HG03460 (cell line): ENCODE results near the gene HSF2BP.
"Not testable (repeated sequence)": the region's sequence is repeated elsewhere in the genome, so short reads cannot be mapped to it uniquely, and the experiment has no call there.

Experiments
- ATAC-seq: cut with Tn5 transposase; IDR thresholded peaks from one replicate; pipeline ENCODE4 v1.9.1; 2021; ENCODE audit not compliant: unreplicated experiment

HSF2BP gene

DNA sequence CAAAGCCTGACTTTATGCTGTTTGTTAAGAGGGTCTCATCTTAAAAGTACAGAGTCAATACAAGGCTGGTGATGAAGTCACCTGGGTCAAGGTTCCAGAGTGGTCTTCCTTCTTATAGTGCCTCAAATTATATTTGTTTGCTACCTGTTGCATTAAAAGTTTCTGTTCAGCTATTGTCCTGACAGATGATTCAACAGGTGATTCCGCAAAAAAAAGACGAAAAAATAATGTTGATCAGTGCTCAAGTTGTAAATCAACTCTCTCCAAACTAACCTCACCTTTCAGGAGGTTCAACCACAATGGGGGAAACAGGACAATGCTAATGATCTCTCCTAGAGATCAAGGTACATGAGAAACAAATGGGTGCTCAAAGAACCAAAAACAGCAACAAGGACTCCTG, 35.7 kb downstream of the HSF2BP start:
- no peak for ATAC-seq

DNA sequence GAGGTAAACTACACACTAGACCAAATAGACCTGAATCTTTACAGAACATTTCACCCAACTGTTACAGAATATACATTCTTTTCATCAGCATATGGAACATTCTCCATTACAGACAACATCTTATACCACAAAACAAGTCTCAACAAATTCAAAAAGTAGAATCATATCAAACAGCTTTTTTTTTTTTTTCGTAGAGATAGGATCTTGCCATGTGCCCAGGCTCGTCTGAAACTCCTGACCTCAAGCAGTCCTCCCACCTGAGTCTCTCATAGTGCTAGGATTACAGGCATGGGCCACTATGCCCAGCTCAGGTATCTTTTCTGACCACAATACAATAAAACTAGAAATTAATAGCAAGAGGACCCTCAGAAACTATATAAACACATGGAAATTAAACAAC, 36.5 kb downstream of the HSF2BP start:
- ATAC-seq = no peak

DNA sequence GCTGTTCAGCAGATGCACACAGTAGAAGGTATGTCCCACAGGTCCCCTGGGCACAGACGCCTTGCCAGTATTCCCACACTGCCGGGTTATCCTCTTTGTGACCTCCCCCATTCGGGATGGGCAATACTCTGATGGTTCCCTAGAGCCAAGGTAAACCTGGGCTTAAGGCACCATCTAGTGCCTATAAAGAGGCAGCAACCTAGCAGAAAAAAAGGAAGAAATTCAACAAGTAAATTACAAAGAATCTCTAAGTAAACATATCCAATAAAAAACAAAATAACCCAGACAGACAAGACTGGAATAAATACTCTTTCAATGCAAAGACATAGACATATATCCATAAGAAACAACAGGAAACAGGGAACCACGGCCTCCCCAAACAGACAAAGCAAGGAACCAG, 39.4 kb downstream of the HSF2BP start:
- no peak for ATAC-seq

DNA sequence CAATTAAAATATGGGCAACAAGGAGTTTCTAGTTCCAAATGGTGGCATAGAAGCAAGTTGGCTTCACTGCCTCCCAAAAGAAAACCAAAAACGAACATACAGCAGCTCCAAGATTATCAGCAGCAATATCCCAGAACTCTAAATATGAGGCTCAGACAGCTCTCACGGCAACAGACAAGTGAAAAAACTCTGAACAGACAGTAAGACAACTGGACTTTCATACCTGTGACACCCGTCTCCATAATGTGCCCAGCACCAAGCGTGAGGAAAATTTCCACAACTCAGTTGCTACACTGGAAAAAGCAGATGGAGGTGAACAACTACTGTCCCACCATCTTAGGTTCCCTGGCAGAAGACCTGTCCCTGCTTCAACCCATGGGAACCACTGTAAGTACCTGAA, 39.9 kb downstream of the HSF2BP start:
- no peak for ATAC-seq

DNA sequence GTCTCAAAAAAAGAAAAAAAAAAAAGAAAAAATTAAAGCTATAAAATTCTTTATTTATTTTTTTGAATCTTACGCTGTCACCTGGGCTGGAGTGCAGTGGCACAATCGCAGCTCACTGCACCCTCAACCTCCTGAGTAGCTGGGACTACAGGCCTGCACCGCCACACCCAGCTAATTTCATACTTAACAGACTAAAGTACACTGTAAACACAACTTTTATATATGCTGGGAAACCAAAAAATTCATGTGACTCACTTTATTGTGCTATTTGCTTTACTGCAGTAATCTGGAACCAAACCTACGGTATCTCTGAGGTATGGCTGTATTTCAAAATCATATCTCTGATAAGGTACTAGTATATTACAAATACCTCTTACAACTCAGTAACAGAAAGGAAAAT, 40.3 kb downstream of the HSF2BP start:
- no peak for ATAC-seq

DNA sequence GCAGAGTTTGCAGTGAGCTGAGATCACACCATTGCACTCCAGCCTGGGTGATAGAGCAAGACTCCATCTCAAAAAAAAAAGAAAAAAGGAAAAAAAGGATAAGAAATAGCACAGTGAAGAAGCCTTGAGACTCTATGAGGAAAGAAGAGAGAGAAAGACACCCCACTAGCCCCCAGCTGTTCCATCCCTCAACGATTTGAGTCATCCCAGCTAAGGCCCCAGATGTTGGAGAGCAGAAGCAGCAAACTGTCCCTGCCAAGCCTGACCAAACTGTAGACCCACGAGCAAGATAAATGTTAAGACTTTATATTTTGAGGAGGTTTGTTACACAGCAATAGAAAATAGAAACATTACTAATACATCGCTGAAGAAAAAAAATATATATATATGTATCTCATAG, 42.4 kb downstream of the HSF2BP start:
- not testable (repeated sequence) for ATAC-seq

DNA sequence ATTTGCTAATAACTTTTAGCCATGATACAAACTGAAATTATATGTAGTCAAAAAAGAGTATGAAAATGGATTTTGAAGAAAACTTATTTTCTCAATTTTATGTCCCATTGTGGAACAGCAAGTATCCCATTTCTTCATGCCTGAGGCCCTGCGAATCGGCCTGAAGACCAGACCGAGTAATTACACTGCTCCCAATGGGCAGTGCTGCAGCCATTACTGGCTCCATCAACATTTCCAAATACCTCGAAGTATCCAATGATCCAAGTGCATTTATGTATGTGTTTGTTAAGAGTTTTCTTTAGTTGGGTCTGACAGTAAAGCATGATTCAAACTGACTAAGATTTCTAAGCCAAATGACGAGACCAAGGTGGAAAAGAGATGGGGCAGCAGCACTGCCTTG, 44.4 kb downstream of the HSF2BP start:
- no peak for ATAC-seq

DNA sequence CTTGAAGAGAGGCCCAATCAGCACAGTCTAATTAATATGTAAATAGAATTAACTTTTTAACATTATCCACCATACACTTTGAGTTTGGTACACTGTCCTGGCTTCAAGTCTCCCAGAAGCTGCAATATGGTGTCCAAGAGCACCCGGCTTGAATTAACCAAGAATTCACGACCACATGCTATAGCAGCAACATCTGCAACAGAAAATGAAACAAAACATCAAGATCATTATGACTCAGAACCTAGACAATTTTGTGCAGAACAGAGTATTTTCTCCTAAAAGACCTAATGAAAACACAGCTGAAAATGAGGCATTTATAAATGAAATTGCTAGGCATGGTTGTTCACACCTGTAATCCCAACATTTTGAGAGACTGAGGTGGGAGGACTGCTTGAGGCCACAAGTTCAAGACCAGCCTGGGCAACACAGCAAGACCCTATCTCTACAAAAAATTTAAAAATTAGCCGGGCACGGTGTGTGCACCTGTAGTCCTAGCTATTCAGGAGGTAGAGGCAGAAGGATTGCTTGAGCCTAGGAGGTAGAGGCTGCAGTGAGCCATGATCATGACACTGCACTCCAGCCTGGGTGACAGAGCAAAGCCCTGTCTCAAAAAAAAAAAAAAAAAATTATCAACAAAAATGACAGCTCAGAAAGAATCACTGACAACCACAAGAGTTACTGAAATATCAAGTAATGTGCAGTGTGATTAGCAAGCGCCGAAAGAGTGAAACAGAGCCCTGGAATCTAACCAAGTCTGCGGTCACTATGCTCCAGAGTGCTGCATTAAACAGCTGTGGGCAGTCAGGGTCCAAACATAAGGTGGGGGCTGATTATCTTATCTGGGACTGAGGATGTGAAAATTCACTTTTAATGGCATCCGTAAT, 45.3 kb downstream of the HSF2BP start:
- no peak for ATAC-seq

DNA sequence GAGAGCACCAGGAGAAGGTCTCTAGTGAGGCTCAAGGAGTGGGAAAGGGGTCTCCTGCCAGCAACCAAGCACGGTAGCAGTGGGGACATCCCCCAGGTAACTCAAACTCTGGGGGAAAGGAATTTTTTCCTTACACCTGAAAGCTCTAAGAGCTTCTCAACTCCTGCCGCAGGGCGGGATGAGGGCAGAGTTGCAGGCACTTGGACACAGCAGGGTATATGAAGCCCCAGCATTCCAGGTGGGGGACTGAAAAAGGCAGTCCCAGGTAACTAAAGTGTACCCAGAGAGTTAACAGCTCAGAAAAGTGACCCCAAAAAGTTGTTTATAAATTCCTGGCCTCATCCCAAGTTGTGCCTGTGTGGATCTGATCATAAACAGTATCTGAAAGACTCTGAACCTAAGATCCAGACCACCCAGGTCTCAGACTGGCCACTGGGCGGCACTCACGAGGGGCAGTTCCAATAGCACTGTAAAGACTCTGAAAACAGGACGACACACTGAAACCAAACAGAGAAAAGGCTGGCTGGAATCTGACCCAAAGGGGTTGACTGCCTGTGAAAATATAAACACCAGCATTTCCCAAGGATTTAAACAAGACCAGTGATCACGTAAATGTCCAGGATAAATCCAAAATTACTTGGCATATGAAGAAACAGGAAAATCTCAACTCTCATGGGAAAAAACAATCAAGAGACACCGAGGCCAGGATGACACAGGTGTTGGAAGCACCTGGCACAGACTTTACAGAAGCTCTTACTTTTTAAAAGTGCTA, 47.5 kb downstream of the HSF2BP start:
- no peak for ATAC-seq

DNA sequence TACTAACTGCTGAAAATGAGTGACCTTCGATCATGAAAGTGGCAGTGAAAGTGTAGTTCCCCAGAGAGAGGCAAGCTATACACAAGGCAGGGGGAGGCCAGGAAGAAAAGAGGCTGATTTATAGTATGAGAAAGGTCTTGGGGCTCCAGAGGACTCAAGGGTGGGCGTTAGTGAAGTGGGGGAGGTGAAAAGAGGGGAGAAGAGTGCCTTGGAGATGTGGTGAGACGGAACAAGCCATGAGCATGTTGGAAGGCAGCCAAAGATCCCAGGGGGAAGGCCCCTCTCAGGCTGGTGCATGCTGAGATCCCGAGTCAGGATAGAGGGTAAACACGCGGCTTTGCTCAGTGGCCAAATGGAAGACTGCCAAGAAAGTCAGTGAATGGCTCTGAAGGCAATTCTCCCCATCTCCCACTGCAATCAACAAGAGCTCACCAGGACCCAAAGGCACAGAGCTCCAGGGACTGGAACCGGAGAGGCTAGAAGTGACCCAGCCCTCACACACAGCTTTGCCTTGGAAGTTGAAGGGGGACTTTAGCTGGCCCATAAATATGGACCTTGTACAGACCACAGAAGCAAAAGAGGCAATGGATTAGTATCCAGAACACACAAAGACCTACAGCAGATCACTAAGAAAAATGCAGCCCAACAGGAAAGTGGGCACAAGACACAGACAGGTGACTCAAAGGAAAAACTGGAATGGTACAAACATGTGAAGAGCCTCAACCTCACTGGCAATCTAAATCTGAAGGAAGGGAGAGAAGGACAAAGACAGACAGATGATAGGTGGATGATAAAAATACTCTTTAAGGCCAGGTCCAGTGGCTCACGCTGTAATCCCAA, 49.6 kb downstream of the HSF2BP start:
- ATAC-seq = no peak

DNA sequence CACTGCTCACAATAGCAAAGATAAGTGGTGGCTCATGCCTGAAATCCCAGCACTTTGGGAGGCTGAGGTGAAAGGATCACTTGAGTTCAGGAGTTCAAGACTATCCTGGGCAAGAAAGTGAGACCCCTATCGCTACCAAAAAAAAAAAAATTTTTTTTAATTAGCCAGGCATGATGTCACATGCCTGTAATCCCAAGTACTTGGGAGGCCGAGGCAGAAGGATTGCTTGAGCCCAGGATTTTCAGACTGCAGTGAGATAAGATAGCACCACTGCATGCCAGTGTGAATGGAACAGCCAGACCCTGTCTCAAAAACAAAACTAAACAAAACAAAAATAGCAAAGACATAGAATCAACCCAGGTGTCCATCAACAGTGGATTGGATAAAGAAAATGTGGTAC, 50.6 kb downstream of the HSF2BP start:
- no peak for ATAC-seq

DNA sequence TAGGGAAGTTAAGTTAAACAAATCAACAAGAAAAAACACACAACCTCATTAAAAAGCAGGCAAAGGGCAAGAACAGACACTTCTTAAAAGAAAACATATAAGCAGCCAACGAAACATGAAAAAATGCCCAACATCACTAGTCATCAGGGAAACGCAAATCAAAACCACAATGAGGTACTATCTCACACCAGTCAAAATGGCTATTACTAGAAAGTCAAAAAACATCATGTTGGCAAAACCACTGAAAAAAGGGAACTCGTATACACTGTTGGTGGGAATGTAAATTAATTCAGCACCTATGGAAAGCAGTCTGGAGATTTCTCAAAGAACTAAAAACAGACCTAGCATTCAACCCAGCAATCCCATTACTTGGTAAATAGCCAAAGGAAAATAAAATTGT, 51.1 kb downstream of the HSF2BP start:
- no peak for ATAC-seq

DNA sequence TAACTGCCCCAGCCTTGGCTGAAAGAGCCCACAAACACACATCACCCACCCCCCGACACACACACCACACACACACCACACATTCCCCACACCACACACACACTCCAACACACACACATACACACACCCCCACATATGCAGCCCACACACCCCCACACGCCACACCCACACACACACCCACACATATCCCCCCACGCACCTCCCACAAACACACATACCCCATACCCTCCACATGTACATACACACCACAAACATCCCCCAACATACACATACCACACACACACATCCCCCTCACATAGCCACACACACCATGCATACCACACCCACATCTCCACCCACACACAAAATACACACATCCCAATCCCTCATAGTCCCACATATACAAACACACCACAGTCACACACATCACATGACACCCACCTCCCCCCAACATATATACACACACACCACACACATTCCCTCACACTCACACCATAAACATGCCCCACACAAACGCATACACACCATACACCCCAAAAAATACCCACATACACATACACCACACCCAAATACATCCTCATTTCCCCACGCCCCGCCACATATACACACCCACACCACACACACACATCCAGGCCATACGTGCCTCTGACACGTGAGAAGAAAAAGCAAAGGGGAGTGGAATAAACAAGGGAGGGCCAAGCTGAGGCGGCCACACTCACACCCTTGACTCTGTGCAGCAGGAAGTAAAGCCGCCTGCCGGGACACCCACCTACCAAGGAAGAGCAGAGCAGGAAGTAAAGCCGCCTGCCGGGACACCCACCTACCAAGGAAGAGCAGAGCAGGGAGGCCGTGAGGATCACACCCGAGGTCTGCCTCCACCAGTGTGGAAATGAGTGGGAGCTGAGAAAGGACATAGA, 53.7 kb downstream of the HSF2BP start:
- no peak for ATAC-seq

DNA sequence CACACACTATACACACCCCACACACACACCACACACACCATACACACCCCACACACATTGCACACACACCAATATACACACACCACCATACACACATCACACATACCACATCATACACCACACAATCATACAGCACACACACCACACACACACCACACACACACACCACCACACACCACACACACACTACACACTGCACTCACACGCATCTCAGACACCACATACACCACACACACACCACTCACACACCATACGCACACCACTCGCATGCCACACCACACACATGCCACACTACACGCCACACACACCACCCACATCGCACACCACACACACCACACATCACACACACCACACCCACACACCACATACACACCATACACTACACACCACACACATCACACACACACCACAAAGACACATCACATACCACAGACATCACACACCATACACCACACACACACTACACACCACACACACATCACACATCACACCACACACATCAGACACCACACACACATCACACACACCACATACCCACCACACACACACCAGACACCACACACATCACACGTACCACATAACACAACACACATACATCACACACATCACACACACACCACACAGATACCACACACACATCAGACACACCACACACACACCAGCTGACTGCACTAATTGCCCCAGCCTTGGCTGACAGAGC, 54.6 kb downstream of the HSF2BP start:
- no peak for ATAC-seq

DNA sequence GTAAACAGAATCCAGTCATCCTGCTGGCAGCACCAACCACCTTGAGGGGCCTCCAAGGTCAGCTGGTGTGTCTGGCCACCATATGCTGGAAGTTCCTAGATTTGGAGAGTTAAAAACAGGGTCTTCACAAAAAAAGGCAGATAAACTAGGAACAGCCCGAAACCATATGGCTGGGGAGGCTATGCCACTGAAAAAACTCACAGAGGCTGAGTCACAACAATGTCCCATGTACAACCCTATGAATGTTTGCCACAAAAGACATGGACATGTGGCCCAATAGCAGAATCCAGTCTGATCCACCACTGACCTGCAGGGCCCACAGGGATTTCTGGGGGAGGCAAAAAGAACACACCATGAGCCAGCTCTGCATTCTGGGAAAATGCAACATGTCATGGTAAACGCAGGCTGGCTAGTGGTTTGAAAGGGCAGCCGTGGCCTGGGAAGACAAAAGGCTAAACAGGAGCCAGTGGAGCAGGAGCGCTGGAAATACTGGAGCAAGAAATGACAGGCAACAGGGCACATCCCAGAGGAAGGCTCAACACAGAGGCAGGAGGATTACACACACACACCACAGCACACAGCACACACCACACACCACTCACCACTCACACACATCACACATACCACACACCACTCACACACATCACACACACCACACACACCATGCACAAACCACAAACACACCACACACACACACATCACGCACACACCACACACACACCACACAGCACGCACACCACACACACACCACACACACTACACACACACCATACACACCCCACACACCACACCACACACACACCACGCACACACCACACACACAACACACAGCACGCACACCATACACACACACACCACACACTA, 55.4 kb downstream of the HSF2BP start:
- no peak for ATAC-seq

DNA sequence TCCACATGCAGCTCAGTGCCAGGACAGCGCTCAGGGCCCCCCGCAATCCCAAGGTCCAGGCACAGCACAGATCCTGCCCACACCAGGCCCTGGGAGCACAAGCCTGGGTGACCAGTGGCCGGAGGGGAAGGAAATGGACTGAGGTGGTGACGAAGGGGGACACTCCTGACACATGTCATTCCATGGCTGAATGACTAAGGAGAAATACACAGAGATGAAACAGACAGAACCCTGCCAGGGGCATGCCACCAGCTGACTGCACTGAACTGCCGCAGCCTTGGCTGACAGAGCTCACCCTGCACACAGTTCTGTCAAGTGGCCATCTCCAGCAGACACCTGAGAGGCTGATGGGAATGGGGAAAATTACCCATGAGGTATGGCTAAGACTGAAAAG, 56.1 kb downstream of the HSF2BP start:
- no peak for ATAC-seq

DNA sequence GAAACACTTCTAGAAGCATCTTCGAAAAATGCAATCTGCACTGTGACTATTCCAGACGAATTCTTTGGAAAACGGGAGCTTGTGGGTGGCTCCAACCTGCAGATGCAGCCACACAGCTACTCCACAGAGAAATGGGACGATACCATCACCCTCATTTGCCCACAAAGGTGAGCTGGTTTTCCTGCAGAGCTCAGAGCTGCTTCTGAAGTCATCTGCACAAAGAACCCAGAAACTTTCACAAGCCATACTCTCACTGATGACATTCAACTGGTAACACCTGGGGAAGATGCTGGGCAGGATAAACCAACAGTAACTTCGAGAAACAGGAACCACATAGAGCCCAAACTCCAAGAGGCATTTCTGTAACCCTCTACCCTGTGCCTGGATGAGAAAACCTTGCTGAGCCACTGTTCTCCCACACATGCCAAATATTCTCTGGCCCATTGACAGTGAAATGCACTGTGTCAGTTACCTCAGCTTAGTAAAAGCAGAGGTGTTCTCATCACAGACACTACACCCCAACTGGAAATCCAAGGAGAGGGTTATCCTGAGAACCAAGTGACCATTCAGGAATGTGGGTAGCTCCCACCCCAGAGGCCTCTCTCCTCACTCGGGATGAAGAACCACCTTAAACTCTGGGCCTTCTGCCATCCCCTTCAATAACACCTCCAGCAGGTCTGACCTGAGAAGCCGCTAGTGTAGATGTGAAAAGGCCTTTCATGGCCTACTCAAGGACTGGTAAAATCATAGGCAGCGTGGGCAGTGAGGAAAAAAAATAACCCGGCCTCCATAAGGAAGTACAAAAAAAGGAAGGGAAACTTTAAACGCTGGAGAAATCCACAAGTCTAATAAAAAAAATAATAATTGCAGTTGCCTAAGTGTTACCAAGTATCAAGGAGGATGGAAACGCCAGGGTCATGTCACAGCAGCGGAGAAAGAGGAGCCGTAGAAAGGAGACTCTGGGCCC, 56.7 kb downstream of the HSF2BP start:
- ATAC-seq = no peak
